ENCODE measurements around the gene PURB.

DNA sequence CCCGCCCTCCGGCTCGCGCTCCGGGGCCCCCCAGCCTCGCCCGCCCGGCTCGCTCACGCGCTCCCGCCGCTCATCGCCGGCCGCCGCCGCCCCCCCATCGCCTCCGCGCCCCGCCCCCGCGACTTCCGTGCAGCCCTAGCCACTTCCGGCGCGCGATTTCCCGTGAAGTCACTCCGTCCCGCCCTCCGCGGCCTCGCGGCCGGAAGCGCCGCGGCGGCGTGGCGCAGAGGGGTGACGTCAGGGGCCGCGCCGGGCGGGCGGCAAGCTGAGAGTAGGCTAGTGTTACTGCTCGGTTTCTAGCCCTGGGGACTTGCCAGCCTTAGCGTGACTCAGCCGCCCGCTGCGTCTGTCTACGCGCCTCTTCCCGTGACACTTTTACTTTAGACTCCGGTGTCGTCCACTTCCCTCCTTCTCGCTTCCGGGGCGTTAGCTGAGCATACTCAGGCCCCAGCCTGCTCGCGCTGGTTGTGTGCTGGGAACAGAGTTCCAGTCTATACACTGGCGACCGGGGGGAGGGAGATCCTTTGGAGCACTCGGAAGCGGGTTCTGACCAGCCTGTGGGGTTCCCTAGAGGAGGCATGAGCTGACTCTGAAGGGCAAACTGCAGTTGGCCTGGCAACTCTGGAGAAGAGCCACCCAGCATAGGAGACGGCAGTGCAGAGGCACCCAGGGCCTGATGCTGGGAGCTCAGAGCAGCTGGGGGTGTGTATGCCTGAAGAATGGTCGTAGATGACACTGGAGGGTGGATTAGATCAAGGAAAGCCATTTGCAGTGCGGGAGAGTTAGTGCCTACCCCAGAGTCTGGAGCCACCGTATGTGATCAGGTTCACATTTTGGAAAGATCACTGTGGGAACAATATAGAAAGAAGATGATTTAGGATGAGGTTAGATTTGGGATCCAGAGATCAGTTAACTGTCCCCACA is at the start of gene PURB:
- TF ChIP-seq, protein P1, sequence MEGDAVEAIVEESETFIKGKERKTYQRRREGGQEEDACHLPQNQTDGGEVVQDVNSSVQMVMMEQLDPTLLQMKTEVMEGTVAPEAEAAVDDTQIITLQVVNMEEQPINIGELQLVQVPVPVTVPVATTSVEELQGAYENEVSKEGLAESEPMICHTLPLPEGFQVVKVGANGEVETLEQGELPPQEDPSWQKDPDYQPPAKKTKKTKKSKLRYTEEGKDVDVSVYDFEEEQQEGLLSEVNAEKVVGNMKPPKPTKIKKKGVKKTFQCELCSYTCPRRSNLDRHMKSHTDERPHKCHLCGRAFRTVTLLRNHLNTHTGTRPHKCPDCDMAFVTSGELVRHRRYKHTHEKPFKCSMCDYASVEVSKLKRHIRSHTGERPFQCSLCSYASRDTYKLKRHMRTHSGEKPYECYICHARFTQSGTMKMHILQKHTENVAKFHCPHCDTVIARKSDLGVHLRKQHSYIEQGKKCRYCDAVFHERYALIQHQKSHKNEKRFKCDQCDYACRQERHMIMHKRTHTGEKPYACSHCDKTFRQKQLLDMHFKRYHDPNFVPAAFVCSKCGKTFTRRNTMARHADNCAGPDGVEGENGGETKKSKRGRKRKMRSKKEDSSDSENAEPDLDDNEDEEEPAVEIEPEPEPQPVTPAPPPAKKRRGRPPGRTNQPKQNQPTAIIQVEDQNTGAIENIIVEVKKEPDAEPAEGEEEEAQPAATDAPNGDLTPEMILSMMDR (IDR thresholded peaks at IDR 0.05), result no peak
- no peak for TF ChIP-seq EZH2phosphoT487 (IDR thresholded peaks at IDR 0.05; ENCODE audit: borderline replicate concordance, low read depth)
- TF ChIP-seq POLR2AphosphoS5 (IDR thresholded peaks at IDR 0.05; ENCODE audit: low read depth, low read length), result peak; percentile 87
- TF ChIP-seq, protein P2, sequence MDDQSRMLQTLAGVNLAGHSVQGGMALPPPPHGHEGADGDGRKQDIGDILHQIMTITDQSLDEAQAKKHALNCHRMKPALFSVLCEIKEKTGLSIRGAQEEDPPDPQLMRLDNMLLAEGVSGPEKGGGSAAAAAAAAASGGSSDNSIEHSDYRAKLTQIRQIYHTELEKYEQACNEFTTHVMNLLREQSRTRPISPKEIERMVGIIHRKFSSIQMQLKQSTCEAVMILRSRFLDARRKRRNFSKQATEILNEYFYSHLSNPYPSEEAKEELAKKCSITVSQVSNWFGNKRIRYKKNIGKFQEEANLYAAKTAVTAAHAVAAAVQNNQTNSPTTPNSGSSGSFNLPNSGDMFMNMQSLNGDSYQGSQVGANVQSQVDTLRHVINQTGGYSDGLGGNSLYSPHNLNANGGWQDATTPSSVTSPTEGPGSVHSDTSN (IDR thresholded peaks at IDR 0.05), result peak; percentile 50; the same call in 1 of the 2 replicates

All from SK-N-SH (cell line).